Gastrocnemius medialis (tissue), 4 donors: ENCODE data around the gene ENTPD1. TPM values are rescaled to one million over a fixed set of nuclear protein-coding genes. Genes with fewer than 3 reads are reported as not detected.
A peak's percentile ranks its signal among the peaks of the same experiment; 100 is the strongest.
"Not testable (repeated sequence)": the region's sequence is repeated elsewhere in the genome, so short reads cannot be mapped to it uniquely, and the experiment has no call there.

ENCODE experiments used
- ATAC-seq, 2 donors: fragments of 150-250 bp; one replicate each; pipeline ENCODE4 v1.9.1; 2016
- DNase-seq, 2 donors: peaks; one replicate each; pipeline ENCODE4 v3.0.0-alpha.2; 2019
- H3K27ac ChIP-seq, 4 donors: fragments of 200-600 bp; sonication (generic); 1 replicate in 1 of 4; 2 replicates in 3 of 4; pipeline ENCODE4 v1.5.1; 2016 to 2018; ENCODE audit warnings: mild to moderate bottlenecking in 2 of 4, moderate library complexity in 1 of 4
- H3K27me3 ChIP-seq, 3 donors: fragments of 200-600 bp; sonication (generic) in 2 of 3; 1 replicate in 1 of 3; 2 replicates in 2 of 3; pipeline versions ENCODE4 v1.5.1 to v1.6.0; 2016 to 2019; ENCODE audit warnings: mild to moderate bottlenecking in 1 of 3, moderate library complexity in 1 of 3
- H3K36me3 ChIP-seq, 2 donors: fragments of 200-600 bp; sonication (generic) in 1 of 2; one replicate each; pipeline ENCODE4 v1.5.1; 2017 to 2018
- H3K4me1 ChIP-seq, 2 donors: fragments of 200-600 bp; sonication (generic) in 1 of 2; one replicate each; pipeline ENCODE4 v1.5.1; 2016 to 2017; ENCODE audit warnings: mild to moderate bottlenecking in 2 of 2
- H3K4me3 ChIP-seq, 4 donors: fragments of 200-600 bp; sonication (generic) in 3 of 4; 1 replicate in 1 of 4; 2 replicates in 3 of 4; pipeline ENCODE4 v1.5.1; 2016 to 2019; ENCODE audit warnings: mild to moderate bottlenecking in 2 of 4
- H3K9me3 ChIP-seq, 3 donors: fragments of 200-600 bp; sonication (generic) in 2 of 3; 1 replicate in 1 of 3; 2 replicates in 2 of 3; pipeline ENCODE4 v1.5.1; 2016 to 2019
- CTCF ChIP-seq, 5 experiments: fragments of 450-650 bp in 3 of 5; fragments of 200-600 bp in 2 of 5; sonication (generic) in 2 of 5; IDR thresholded peaks in 4 of 5; conservative IDR thresholded peaks in 1 of 5; 1 replicate in 4 of 5; 2 replicates in 1 of 5; pipeline ENCODE4 v1.5.1; 2016 to 2019; ENCODE audit warnings: antibody characterized with exemption in 5 of 5, mild to moderate bottlenecking in 3 of 5, moderate library complexity in 3 of 5
- POLR2A ChIP-seq, 2 donors: fragments of 450-650 bp; IDR thresholded peaks; one replicate each; pipeline ENCODE4 v1.6.1; 2017; ENCODE audit warnings: antibody characterized with exemption in 2 of 2, mild to moderate bottlenecking in 2 of 2, moderate library complexity in 2 of 2
- in situ Hi-C, 4 donors: fragments of 200-750 bp; cut with MboI; loops; one replicate each; pipeline versions ENCODE4 v1.15.0 to v1.8.0; 2017; ENCODE audit warnings: low sequenced_read_pairs in 4 of 4
- intact Hi-C: fragments of 100-400 bp; cut with DNase I; formaldehyde crosslinking; loops from one replicate; pipeline ENCODE4 v1.15.1; 2023; ENCODE audit warnings: low total_unique reads
- total RNA-seq, 4 donors: library from RNA; depleted of rRNA; stranded (reverse); fragments of >200 nt; gene quantifications; one replicate each; pipeline versions ENCODE4 v1.1.0 to v1.2.3, GENCODE V29; 2016

The ENTPD1 gene
- total RNA-seq, 4 donors from 2014 or later = 1.7 to 6.9 (median 3.8) TPM

- TF ChIP-seq CTCF (IDR thresholded peaks at IDR 0.05 in 4 of 5, conservative IDR thresholded peaks at IDR 0.05 in 1 of 5) (no peak), POLR2A (IDR thresholded peaks at IDR 0.05) (no peak)
- Histone ChIP-seq H3K4me3 (no peak overlapping the region), H3K27me3 (no peaks in the 10 kb centered on the region), H3K4me1 (no peaks in the 10 kb centered on the region), H3K27ac (peak overlapping the region in 3 of 4 donors; percentile 13 to 55 (median 18)), H3K9me3 (no peaks in the 10 kb centered on the region), H3K36me3 (no peaks in the 10 kb centered on the region)
- intact Hi-C loops (no loop called here), in situ Hi-C loops (no loop called here)
- no peak for ATAC-seq
- no peak for DNase-seq
Measured at GRCh38 chr10:95730233-95730632, 25.7 kb upstream of the ENTPD1 start.

- H3K27me3 ChIP-seq, H3K4me1 ChIP-seq, DNase-seq, H3K36me3 ChIP-seq, H3K4me3 ChIP-seq, intact Hi-C loops, H3K27ac ChIP-seq, in situ Hi-C loops, ATAC-seq, H3K9me3 ChIP-seq: not testable (repeated sequence)
Measured at GRCh38 chr10:95732907-95733306, 23.1 kb upstream of the ENTPD1 start.

GRCh38 chr10:95739056-95739455 lies 16.9 kb upstream of the ENTPD1 start:
- Histone ChIP-seq H3K27ac (no peak overlapping the region), H3K4me1 (peaks cover 4% of the 10 kb centered on the region in 2 donors), H3K36me3 (no peaks in the 10 kb centered on the region), H3K9me3 (no peaks in the 10 kb centered on the region), H3K27me3 (no peaks in the 10 kb centered on the region), H3K4me3 (no peak overlapping the region)
- in situ Hi-C loops (no loop called here), intact Hi-C loops (no loop called here)
- no peak for ATAC-seq
- DNase-seq = no peak
- TF ChIP-seq POLR2A (IDR thresholded peaks at IDR 0.05) = no peak
- no peak for TF ChIP-seq CTCF (IDR thresholded peaks at IDR 0.05 in 4 of 5, conservative IDR thresholded peaks at IDR 0.05 in 1 of 5)

- intact Hi-C loops = no loop called here
- DNase-seq (no peak), ATAC-seq (peak; percentile 75 to 86)
- Histone ChIP-seq H3K9me3 (no peaks in the 10 kb centered on the region), H3K36me3 (no peaks in the 10 kb centered on the region), H3K27me3 (no peaks in the 10 kb centered on the region), H3K27ac (peak overlapping the region; percentile 42 to 72 (median 64)), H3K4me3 (no peak overlapping the region), H3K4me1 (peaks cover 4% of the 10 kb centered on the region in 2 donors)
- TF ChIP-seq POLR2A (IDR thresholded peaks at IDR 0.05) (no peak), CTCF (IDR thresholded peaks at IDR 0.05 in 4 of 5, conservative IDR thresholded peaks at IDR 0.05 in 1 of 5) (peak in 1 of 5 experiments; percentile 7)
- in situ Hi-C loops = no loop called here
Measured at GRCh38 chr10:95741807-95742467, 14.0 kb upstream of the ENTPD1 start.

- Histone ChIP-seq H3K4me1 (peaks cover 4% of the 10 kb centered on the region in 2 donors), H3K36me3 (no peaks in the 10 kb centered on the region), H3K4me3 (no peak overlapping the region), H3K27ac (peak overlapping the region; percentile 42 to 72 (median 64)), H3K27me3 (no peaks in the 10 kb centered on the region), H3K9me3 (no peaks in the 10 kb centered on the region)
- ATAC-seq (no peak), DNase-seq (no peak)
- intact Hi-C loops = no loop called here
- TF ChIP-seq CTCF (IDR thresholded peaks at IDR 0.05 in 4 of 5, conservative IDR thresholded peaks at IDR 0.05 in 1 of 5) (no peak), POLR2A (IDR thresholded peaks at IDR 0.05) (no peak)
- in situ Hi-C loops = no loop called here
Measured at GRCh38 chr10:95742485-95742884, 13.5 kb upstream of the ENTPD1 start.
